ENCODE data around the gene SNAP29. TPM values are rescaled to one million over a fixed set of nuclear protein-coding genes. Genes with fewer than 3 reads are reported as not detected.
A peak's percentile ranks its signal among the peaks of the same experiment; 100 is the strongest.

Gene SNAP29
- total and polyA plus RNA-seq, 9 of the 15 experiments (the other 6 are each of a cell fraction or from before 2014, with no cell fraction given) = 19.5 to 250 (median 75.9) TPM

GRCh38 chr22:20884454-20884853, 25.6 kb downstream of the SNAP29 start (continued):
- TF ChIP-seq, protein P1, sequence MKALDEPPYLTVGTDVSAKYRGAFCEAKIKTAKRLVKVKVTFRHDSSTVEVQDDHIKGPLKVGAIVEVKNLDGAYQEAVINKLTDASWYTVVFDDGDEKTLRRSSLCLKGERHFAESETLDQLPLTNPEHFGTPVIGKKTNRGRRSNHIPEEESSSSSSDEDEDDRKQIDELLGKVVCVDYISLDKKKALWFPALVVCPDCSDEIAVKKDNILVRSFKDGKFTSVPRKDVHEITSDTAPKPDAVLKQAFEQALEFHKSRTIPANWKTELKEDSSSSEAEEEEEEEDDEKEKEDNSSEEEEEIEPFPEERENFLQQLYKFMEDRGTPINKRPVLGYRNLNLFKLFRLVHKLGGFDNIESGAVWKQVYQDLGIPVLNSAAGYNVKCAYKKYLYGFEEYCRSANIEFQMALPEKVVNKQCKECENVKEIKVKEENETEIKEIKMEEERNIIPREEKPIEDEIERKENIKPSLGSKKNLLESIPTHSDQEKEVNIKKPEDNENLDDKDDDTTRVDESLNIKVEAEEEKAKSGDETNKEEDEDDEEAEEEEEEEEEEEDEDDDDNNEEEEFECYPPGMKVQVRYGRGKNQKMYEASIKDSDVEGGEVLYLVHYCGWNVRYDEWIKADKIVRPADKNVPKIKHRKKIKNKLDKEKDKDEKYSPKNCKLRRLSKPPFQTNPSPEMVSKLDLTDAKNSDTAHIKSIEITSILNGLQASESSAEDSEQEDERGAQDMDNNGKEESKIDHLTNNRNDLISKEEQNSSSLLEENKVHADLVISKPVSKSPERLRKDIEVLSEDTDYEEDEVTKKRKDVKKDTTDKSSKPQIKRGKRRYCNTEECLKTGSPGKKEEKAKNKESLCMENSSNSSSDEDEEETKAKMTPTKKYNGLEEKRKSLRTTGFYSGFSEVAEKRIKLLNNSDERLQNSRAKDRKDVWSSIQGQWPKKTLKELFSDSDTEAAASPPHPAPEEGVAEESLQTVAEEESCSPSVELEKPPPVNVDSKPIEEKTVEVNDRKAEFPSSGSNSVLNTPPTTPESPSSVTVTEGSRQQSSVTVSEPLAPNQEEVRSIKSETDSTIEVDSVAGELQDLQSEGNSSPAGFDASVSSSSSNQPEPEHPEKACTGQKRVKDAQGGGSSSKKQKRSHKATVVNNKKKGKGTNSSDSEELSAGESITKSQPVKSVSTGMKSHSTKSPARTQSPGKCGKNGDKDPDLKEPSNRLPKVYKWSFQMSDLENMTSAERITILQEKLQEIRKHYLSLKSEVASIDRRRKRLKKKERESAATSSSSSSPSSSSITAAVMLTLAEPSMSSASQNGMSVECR (CRISPR knock-in tag; IDR thresholded peaks at IDR 0.05) = 0 out of 2 replicates have a peak, but pooled peaks have one; percentile 39
- TF ChIP-seq TSC22D4 (tag; IDR thresholded peaks at IDR 0.05) (0 out of 2 replicates have a peak, but pooled peaks have one; percentile 37), CREBBP (IDR thresholded peaks at IDR 0.05; ENCODE audit: low read depth, low read length) (no peak), ZC3H4 (CRISPR knock-in tag; IDR thresholded peaks at IDR 0.05; ENCODE audit: borderline replicate concordance) (peak; percentile 64; the same call in 1 of the 2 replicates)

GRCh38 chr22:20885017-20885556, 26.3 kb downstream of the SNAP29 start:
- CTCF ChIA-PET (ENCODE audit: low intra/inter-chr PET ratio) = interaction anchor here (0.8 to 3.3 kb wide), 11 partner anchors 18 to 138 kb away, joined by 3 to 27 read pairs (median 4); partner anchors contain the start of genes CRKL, P2RX6, PI4KA and SNAP29
- Histone ChIP-seq H3K36me3 (ENCODE audit: control insufficient read depth, insufficient read depth, low read length) (peaks cover 87% of the 10 kb centered on the region), H2AFZ (ENCODE audit: low read depth, low read length) (peak overlapping the region; percentile 83), H3K27ac (ENCODE audit: extremely low read depth, low read depth, low read length) (peak overlapping the region; percentile 38; the same call in 2 of the 3 replicates), H3K79me2 (ENCODE audit: control insufficient read depth, insufficient read depth, low read length) (no peaks in the 10 kb centered on the region), H3K27me3 (ENCODE audit: control insufficient read depth in 2 of 2, insufficient read depth in 2 of 2, low read length in 2 of 2) (no peaks in the 10 kb centered on the region), H3K9ac (ENCODE audit: insufficient read depth in 1 of 2, low read depth in 2 of 2, low read length in 2 of 2) (peak overlapping the region; percentile 34 to 82; a peak in 3 of 4 replicates), H4K20me1 (replicated peaks; ENCODE audit: control insufficient read depth, insufficient read depth, low read length) (peaks cover 6% of the 10 kb centered on the region; the same call in 1 of the 2 replicates), H3K4me2 (ENCODE audit: insufficient read depth, low read length) (peak overlapping the region; percentile 76; the same call in 1 of the 2 replicates), H3K4me1 (replicated peaks in 1 of 2; ENCODE audit: control insufficient read depth in 2 of 2, insufficient read depth in 2 of 2, low read length in 2 of 2) (peaks cover 12 to 14% of the 10 kb centered on the region in 2 experiments), H3K9me1 (ENCODE audit: control insufficient read depth, insufficient read depth, low read length) (peaks cover 9% of the 10 kb centered on the region), H3K4me3 (no peak overlapping the region), H3K9me3 (replicated peaks; ENCODE audit: control insufficient read depth, insufficient read depth, low read depth, low read length) (no peaks in the 10 kb centered on the region)
- no TSS peak for BruUV-seq (replicated peaks)
- 47% methylated on average over 8 of the region's 8 CpGs for WGBS (ENCODE audit: insufficient coverage, low coverage, missing lambda C conversion rate)
- peak in 1 of 4 experiments; percentile 38 for DNase-seq (ENCODE audit: extremely low read depth in 1 of 4, low spot score in 3 of 4)
- intact Hi-C loops (cut with micrococcal nuclease) = loop anchor here (1.0 to 5.0 kb wide), 8 partner anchors 32 to 187 kb away; partner anchors contain the start of genes CRKL and LZTR1
- no peak for FAIRE-seq
- peak; percentile 40 for ATAC-seq
- in situ Hi-C loops (cut with MboI) = no loop called here
- POLR2A ChIA-PET = interaction anchor here (0.6 to 2.4 kb wide), 34 partner anchors 8 to 1002 kb away, joined by 3 to 41 read pairs (median 6); partner anchors contain the start of genes CRKL, LZTR1, P2RX6 and THAP7
- TF ChIP-seq RBFOX2 (IDR thresholded peaks at IDR 0.05; ENCODE audit: low read depth, low read length) (no peak), POLR2AphosphoS2 (IDR thresholded peaks at IDR 0.05; ENCODE audit: low read length) (no peak), PTBP1 (IDR thresholded peaks at IDR 0.05; ENCODE audit: low read depth, low read length) (no peak), HDAC1 (IDR thresholded peaks at IDR 0.05) (no peak), FOXO4 (CRISPR knock-in tag; IDR thresholded peaks at IDR 0.05) (0 out of 2 replicates have a peak, but pooled peaks have one; percentile 7), GTF2A2 (tag; IDR thresholded peaks at IDR 0.05) (0 out of 2 replicates have a peak, but pooled peaks have one; percentile 45)
- TF ChIP-seq, protein P2, sequence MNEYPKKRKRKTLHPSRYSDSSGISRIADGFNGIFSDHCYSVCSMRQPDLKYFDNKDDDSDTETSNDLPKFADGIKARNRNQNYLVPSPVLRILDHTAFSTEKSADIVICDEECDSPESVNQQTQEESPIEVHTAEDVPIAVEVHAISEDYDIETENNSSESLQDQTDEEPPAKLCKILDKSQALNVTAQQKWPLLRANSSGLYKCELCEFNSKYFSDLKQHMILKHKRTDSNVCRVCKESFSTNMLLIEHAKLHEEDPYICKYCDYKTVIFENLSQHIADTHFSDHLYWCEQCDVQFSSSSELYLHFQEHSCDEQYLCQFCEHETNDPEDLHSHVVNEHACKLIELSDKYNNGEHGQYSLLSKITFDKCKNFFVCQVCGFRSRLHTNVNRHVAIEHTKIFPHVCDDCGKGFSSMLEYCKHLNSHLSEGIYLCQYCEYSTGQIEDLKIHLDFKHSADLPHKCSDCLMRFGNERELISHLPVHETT (CRISPR knock-in tag; conservative IDR thresholded peaks at IDR 0.05 in 1 of 2, IDR thresholded peaks at IDR 0.05 in 1 of 2) = peak in 1 of 2 experiments; percentile 73; a peak in 1 of 4 replicates
